GM21360 (cell line): ENCODE measurements around the gene MPIG6B.

Experiments
- ATAC-seq: cut with Tn5 transposase; IDR thresholded peaks from one replicate; pipeline ENCODE4 v1.9.1; 2021; ENCODE audit warnings: mild to moderate bottlenecking, moderate library complexity; ENCODE audit not compliant: unreplicated experiment

The MPIG6B gene

DNA sequence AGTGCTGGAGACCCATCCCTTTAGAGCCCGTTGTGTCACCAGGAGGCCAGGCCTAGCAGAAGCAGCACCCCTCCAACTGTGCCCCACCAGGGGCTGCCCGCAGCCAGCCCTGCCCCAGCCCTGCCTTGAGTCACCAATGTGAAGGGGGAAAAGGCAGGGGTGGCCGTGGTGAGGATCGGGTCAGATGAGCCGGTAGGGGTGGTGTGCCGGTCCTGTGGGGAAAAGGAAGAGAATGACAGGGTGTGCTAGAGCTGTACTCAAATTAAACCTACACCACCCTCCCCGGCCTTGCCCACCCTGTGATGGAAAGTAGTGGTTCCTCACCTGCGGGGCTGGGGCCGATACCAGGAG is 42.4 kb downstream of the MPIG6B start:
- no peak for ATAC-seq

DNA sequence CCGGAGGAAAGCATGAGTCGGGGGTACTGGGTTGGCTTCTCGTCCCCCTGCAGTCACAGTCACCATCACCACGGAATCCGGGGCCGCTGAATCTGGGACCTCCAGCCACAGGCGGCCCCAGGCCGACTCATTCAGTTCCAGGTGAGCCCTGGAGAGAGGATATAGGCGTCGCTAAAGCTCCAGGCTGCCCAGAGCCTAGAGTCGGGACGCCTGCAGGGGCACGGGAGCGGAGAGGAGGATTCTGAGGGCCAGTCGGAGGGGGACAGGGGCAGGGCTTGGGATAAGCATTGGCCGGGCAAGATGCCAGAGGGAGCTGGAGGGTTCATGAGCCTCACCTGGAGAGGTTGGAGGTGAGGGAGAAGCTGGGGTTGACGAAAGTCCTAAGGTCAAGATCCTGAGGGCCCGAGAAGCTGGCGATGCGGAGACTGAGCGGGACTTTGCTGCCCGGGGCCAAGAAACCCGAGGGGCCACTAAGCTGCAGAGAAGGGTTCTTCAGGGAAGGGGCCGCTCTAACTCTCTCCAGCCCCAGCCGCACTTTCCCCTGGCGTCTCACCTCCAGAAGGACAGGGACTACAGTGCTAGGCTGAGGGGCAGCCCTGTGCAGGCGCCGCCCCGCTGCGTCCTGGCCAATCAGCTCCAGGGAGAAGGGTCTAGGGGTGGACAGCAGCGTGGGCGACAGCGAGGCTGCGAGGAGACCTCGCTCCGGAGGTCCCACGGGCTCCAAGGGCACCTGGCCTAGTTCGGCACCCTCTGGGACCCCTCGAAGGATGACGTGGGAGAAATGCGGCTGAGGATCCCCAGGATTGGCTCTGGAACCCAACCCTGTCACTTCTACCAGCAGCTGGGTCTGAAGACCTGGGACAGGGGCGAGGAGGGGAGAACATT is 43.0 kb downstream of the MPIG6B start:
- ATAC-seq, result no peak

DNA sequence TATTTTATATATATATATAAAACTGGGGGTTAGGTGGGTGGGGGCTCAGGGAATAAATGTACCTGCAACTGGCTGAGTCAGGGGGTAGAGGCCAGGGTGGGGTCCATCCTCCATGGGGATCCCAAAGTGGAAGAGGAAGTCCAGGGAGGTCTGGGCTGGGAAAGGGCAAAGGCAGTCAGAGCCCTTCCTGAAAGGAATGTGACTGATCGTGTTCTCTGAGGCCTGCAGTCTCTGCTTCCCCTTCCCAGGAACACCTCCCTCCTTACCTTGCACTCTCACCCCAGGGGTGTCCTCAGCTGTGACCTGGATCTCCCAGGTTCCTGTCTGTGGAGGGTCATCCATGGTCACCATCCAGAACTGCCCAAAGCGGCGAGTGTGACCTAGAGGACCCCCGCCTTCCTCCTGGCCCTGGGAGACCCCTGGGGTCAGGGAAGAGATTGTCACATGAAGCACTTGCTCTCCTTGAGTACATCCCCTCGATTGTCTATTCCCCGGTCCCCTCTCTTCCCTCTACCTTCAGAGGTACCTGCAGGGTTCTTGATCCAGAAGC is 44.0 kb downstream of the MPIG6B start:
- ATAC-seq, result no peak

DNA sequence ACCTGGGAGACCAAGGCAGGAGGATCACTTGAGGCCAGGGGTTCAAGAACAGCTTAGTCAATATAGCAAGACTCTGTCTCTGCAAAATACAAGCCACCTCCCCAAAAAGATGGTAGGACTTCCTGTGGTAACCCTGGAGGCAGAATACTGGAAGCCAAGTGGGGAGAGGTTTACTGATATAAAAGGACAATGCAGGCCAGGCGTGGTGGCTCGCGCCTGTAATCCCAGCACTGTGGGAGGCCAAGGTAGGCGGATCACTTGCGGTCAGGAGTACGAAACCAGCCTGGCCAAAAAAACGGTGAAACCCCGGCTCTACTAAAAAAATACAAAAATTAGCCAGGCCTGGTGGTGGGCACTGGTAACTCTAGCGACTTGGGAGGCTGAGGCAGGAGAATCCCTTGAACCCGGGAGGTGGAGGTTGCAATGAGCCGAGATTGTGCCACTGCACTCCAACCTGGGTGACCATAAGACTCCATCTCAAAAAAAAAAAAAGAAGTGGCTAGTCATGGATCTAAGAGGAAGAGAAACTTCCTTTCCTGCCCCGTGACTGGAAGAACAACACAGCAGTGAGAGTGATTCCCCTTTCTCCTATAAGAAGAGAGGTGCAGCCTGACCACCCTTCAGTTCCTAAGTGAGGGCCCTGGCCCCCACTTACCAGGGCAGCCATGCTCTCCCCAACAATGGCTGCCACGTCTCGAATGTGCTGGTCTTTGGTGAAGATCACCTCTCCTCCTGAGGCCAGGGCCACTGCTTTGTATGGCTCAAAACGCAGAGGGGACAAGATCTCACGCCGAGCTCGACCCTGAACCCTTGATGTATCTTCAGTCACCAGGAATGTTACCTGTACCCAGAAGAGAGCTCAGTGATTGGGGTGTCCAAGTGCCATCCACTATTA is 45.4 kb downstream of the MPIG6B start:
- ATAC-seq, result no peak

DNA sequence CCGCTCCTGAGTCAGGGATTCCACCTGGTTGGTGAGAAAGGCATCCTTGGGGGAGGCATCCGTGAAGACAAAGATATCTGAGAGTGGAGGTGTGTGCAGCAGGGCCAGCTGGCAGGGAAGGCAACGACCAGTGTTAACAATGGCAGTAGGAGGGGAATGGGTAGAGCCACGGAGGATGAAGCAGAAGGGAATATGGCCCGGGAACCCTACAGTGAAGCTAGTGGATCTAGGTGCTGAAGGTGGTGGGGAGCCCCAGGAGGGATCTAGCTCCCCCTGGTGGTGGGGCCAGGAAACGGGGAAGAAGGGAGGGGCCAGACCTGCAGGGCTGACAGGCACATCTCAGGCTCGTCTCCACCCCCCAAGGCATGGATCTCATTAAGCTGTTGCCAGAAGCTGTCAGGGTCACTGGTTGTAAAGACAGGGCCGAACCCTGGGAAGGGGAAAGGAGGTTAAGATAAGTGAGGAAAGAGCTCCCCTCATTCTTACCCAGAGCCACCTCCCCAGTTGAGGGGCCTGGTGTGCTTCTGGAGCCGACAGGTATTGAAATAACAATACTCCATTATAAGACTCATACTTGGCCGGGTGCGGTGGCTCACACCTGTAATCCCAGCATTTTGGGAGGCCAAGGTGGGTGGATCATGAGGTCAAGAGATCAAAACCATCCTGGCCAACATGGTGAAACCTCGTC is 46.7 kb downstream of the MPIG6B start:
- no peak for ATAC-seq

DNA sequence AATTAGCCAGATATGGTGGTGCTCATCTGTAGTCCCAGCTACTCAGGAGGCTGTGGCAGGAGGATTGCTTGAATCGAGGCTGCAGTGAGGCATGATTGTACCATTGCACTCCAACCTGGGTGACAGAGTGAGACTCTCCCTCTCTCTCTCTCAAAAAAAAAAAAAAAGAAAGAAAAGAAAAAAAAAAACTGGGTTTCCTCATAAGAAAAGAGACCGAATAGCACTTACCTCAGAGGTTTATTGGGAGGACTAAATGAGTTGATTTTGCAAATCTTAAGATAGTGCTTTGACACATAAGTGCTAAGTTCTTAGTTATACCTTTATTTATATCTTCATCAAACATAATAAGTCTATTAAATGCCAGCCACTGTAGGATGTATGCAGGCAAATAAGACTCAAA is 47.7 kb downstream of the MPIG6B start:
- ATAC-seq, result no peak

DNA sequence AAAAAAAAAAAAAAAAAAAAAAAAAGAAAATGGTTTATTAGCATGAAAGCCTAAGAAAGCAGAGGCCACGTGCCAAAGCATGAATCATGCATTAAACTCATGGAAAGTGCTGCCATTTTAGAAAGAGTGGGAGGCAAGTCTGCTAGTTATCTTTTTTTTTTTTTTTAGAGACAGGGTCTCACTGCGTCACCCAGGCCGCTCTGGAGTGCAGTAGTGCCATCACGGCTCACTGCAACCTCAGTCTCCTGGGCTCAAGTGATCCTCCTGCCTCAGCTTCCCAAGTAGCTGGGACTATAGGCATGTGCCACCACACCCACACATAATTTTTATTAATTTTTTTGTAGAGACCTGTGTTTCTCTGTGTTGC is 48.8 kb downstream of the MPIG6B start:
- no peak for ATAC-seq

DNA sequence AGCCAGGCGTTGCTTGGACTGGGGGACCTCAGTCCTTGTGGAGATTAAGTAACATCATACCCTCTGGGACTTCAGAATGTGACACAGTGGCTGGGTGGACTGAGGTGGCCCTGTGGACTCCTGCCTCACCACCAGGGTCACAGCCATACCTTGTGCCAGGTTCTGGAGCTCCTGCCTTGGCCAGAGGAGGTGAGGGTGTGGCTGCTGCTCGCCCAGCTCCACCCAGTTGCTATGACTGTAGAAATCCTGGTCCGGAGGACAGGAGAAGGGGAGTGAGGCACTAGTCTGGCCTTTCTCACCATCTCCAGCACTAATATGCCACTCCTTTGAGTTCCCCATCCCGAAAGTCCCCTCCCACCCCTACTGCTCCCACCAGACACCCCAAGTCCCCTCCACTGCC is 52.0 kb downstream of the MPIG6B start:
- no peak for ATAC-seq

DNA sequence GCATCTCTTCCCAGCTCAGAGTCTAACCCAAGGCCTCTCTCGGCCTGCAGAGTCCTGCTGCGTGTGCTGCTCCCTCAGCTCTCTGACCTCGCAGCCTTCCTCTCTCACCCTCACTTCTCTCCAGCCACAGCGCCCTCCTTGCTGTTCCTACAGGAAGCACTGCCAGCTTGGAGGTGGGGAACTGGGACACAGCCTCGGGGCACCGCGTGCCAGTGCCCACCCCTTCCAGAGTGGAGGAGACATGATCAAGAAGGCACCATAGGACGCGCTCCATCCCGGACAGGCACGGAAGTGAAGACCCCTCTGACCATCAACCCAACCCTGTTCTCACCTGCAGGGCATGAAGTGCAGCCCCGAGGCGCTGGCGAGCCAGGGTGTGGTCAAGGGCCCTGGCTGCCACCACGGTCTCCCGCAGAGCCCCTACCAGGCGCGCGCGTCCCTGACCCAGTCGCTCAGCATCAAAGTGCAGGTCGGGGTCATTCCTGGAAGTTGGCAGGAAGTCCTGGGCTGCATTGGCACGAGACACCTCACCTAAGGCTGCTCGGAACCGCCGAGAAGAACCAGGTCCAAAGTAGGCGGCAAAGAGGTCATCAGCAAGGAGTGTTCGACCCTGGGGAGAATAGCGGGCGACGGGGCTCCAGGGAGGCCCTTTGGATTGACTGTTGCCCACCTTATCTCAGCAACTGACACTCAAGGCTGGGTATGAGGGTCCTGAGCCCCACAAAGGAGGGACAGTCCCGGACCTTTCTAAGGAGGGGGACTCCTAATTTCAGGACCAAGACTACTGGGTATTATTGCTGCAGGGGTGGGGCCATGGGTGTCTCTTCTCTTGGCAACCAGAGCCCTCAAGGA is 52.7 kb downstream of the MPIG6B start:
- no peak for ATAC-seq
